GM23248 (cell line): ENCODE measurements around the gene BICD1. TPM values are rescaled to one million over a fixed set of nuclear protein-coding genes. Genes with fewer than 3 reads are reported as not detected.
"Not testable (repeated sequence)": the region's sequence is repeated elsewhere in the genome, so short reads cannot be mapped to it uniquely, and the experiment has no call there.

Experiments
- DNase-seq: peaks from one replicate; pipeline ENCODE4 v3.0.0-alpha.2; 2015
- H2AFZ ChIP-seq: fragments of 200-600 bp; sonication (generic); 2 replicates; pipeline ENCODE4 v1.6.1; 2016; ENCODE audit warnings: antibody characterized with exemption
- H3F3A ChIP-seq: fragments of 200-600 bp; sonication (generic); 2 replicates; pipeline ENCODE4 v1.6.1; 2016; ENCODE audit warnings: mild to moderate bottlenecking, antibody characterized with exemption, mixed run types; ENCODE audit not compliant: insufficient read depth
- H3K27ac ChIP-seq: fragments of 200-600 bp; sonication (generic); 2 replicates; pipeline ENCODE4 v1.5.1; 2016; ENCODE audit warnings: mild to moderate bottlenecking
- H3K27me3 ChIP-seq: fragments of 200-600 bp; sonication (generic); replicated peaks from 2 replicates; pipeline ENCODE4 v1.6.1; 2016; ENCODE audit warnings: mild to moderate bottlenecking; ENCODE audit not compliant: insufficient read depth
- H3K36me3 ChIP-seq: fragments of 200-600 bp; sonication (generic); 2 replicates; pipeline ENCODE4 v1.6.1; 2016; ENCODE audit warnings: low read depth, mild to moderate bottlenecking
- H3K4me1 ChIP-seq: fragments of 200-600 bp; sonication (generic); 2 replicates; pipeline ENCODE4 v1.6.1; 2016; ENCODE audit warnings: mild to moderate bottlenecking; ENCODE audit not compliant: insufficient read depth
- H3K4me2 ChIP-seq: fragments of 200-600 bp; sonication (generic); one replicate; pipeline ENCODE4 v1.6.1; 2016; ENCODE audit warnings: mild to moderate bottlenecking; ENCODE audit not compliant: unreplicated experiment
- H3K4me3 ChIP-seq: fragments of 200-600 bp; sonication (generic); 2 replicates; pipeline ENCODE4 v1.5.1; 2016; ENCODE audit warnings: mild to moderate bottlenecking
- H3K79me2 ChIP-seq: fragments of 200-600 bp; sonication (generic); 2 replicates; pipeline ENCODE4 v1.6.1; 2016; ENCODE audit warnings: mild to moderate bottlenecking; ENCODE audit not compliant: insufficient read depth
- H3K9ac ChIP-seq: fragments of 200-600 bp; sonication (generic); 2 replicates; pipeline ENCODE4 v1.6.1; 2016; ENCODE audit warnings: mild to moderate bottlenecking
- H3K9me2 ChIP-seq: fragments of 200-600 bp; sonication (generic); 2 replicates; pipeline ENCODE4 v1.6.1; 2016; ENCODE audit warnings: mixed run types, mild to moderate bottlenecking, moderate library complexity; ENCODE audit not compliant: insufficient read depth
- H3K9me3 ChIP-seq: fragments of 200-600 bp; sonication (generic); one replicate; pipeline ENCODE4 v1.6.1; 2017; ENCODE audit warnings: low read depth
- H4K20me1 ChIP-seq: fragments of 200-600 bp; sonication (generic); 2 replicates; pipeline ENCODE4 v1.6.0; 2016; ENCODE audit not compliant: insufficient read depth
- EZH2 ChIP-seq: fragments of 200-600 bp; sonication (generic); IDR thresholded peaks from 2 replicates; pipeline ENCODE4 v1.6.1; 2018; ENCODE audit warnings: antibody characterized with exemption, mild to moderate bottlenecking; ENCODE audit not compliant: insufficient read depth, poor library complexity, severe bottlenecking
- EZH2phosphoT487 ChIP-seq: fragments of 200-600 bp; sonication (generic); IDR thresholded peaks from 2 replicates; pipeline ENCODE4 v1.6.1; 2018; ENCODE audit warnings: antibody characterized with exemption, moderate library complexity, mild to moderate bottlenecking, low read depth; ENCODE audit not compliant: insufficient read depth
- WGBS, 2 experiments: methylation state at CpG; one replicate each; pipeline ENCODE4 v1.1.6; 2015 to 2017; ENCODE audit warnings: low lambda C conversion rate in 2 of 2, low coverage in 1 of 2; ENCODE audit errors: missing lambda C conversion rate in 2 of 2; 5-methylcytosine and 5-hydroxymethylcytosine counted together
- in situ Hi-C: fragments of 300-500 bp; cut with MboI; formaldehyde crosslinking; loops from 2 replicates; pipeline ENCODE4 v1.15.0; 2020
- polyA plus RNA-seq: library from polyadenylated mRNA; unstranded; fragments of >200 nt; fragmentation: Nextera tagmentation; extraction: Ambion mirVana; gene quantifications from 2 replicates; pipeline ENCODE4 v1.2.1, GENCODE V29; 2016
- total RNA-seq: library from RNA; depleted of rRNA; stranded (reverse); fragments of >200 nt; shearing (Covaris generic); gene quantifications from 2 replicates; pipeline ENCODE4 v1.2.3, GENCODE V29; 2014

BICD1 gene
- total and polyA plus RNA-seq, 2 experiments from 2014 or later: 9.7 to 20.6 TPM

- Histone ChIP-seq H3K9me3 (no peaks in the 10 kb centered on the region), H3K36me3 (no peaks in the 10 kb centered on the region), H2AFZ (no peak overlapping the region), H4K20me1 (no peaks in the 10 kb centered on the region), H3K27ac (no peak overlapping the region), H3K9me2 (no peaks in the 10 kb centered on the region), H3K79me2 (peaks cover 68% of the 10 kb centered on the region), H3K27me3 (no peaks in the 10 kb centered on the region), H3K4me1 (no peaks in the 10 kb centered on the region), H3F3A (no peaks in the 10 kb centered on the region), H3K9ac (no peak overlapping the region), H3K4me2 (no peak overlapping the region), H3K4me3 (no peak overlapping the region)
- WGBS, 2 experiments: 84 to 86% methylated on average over 7 of the region's 7 CpGs
- in situ Hi-C loops: no loop called here
- TF ChIP-seq EZH2: no peak
- no peak for TF ChIP-seq EZH2phosphoT487
- DNase-seq: no peak
These were observed 167.1 kb downstream of the BICD1 start for GRCh38 chr12:32273712-32274111.

DNA sequence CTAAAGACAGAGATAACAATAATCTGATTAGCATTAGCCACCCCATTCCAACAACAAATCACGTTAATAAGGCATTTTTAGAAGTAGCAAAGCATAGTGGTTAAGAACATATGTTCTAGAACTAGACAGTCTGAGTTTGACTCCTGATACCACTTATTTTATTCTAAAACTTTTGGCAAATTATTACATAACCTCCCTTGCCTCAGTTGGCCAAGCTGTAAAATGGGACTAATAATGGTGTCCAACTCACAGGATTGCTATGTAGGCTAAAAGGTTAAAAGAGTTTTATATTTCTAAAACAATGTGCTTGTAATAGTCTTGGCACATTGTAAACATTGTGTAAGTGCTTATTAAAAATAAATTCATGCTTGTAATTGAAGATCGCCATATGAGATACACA, 168.0 kb downstream of the BICD1 start:
- no peak overlapping the region for H2AFZ ChIP-seq
- H3K27ac ChIP-seq: no peak overlapping the region
- no peaks in the 10 kb centered on the region for H3K9me3 ChIP-seq
- TF ChIP-seq EZH2phosphoT487: no peak
- H3K4me1 ChIP-seq: no peaks in the 10 kb centered on the region
- WGBS, 2 experiments: 96 to 97% methylated on average over 2 of the region's 2 CpGs
- no peaks in the 10 kb centered on the region for H4K20me1 ChIP-seq
- in situ Hi-C loops: no loop called here
- H3K27me3 ChIP-seq: no peaks in the 10 kb centered on the region
- H3K36me3 ChIP-seq: no peaks in the 10 kb centered on the region
- no peak overlapping the region for H3K4me3 ChIP-seq
- no peaks in the 10 kb centered on the region for H3K9me2 ChIP-seq
- no peak for DNase-seq
- no peak overlapping the region for H3K4me2 ChIP-seq
- no peaks in the 10 kb centered on the region for H3F3A ChIP-seq
- peaks cover 59% of the 10 kb centered on the region for H3K79me2 ChIP-seq
- H3K9ac ChIP-seq: no peak overlapping the region

DNA sequence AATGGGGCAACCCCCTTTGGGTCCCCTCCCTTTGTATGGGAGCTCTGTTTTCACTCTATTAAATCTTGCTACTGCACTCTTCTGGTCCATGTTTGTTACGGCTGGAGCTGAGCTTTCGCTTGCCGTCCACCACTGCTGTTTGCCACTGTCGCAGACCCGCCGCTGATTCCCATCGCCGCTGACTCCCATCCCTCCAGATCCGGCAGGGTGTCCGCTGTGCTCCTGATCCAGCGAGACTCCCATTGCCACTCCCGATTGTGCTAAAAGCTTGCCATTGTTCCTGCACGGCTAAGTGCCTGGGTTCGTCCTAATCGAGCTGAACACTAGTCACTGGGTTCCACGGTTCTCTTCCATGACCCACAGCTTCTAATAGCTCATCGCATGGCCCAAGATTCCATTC, 168.9 kb downstream of the BICD1 start:
- WGBS, 2 experiments: 92 to 94% methylated on average over 15 to 17 of the region's 17 CpGs
- H3K4me2 ChIP-seq, H3K9me2 ChIP-seq, H3K36me3 ChIP-seq, H3F3A ChIP-seq, H3K27ac ChIP-seq, H4K20me1 ChIP-seq, in situ Hi-C loops, DNase-seq, H3K27me3 ChIP-seq, H3K9me3 ChIP-seq, H3K4me3 ChIP-seq, H3K4me1 ChIP-seq, H2AFZ ChIP-seq, H3K9ac ChIP-seq: not testable (repeated sequence)
- peaks cover 57% of the 10 kb centered on the region for H3K79me2 ChIP-seq

- Histone ChIP-seq H3K9ac (no peak overlapping the region), H3K9me2 (no peaks in the 10 kb centered on the region), H3K27me3 (no peaks in the 10 kb centered on the region), H4K20me1 (no peaks in the 10 kb centered on the region; the same call in 1 of the 2 replicates), H3K9me3 (no peaks in the 10 kb centered on the region), H3K79me2 (peaks cover 53% of the 10 kb centered on the region), H3K4me2 (no peak overlapping the region), H3K36me3 (no peaks in the 10 kb centered on the region), H3F3A (no peaks in the 10 kb centered on the region), H3K27ac (no peak overlapping the region), H3K4me1 (no peaks in the 10 kb centered on the region), H2AFZ (no peak overlapping the region), H3K4me3 (no peak overlapping the region)
- TF ChIP-seq EZH2 (no peak), EZH2phosphoT487 (no peak)
- no peak for DNase-seq
- 98 to 100% methylated on average over 2 of the region's 2 CpGs for WGBS, 2 experiments
- in situ Hi-C loops: no loop called here
These were observed 171.1 kb downstream of the BICD1 start for GRCh38 chr12:32277774-32278173.

DNA sequence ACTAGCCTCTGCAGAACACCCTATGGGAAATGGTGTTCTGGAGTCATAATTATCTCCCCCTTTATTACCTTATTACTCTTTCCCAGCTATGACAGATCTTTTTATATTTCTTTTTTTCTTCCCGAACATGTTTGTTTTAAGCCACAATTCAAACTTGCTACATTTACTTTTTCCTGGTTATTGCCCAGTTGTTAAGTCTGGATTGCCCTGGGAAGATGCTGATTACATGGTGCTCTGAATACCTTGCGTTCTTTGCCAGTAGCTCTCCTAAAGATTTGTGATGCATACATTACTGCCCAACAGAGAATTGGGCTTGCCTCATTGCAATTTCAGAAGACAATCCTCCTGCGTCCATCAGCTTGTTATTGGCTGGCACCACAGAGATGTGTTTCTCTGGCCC, 174.5 kb downstream of the BICD1 start:
- 96 to 99% methylated on average over 3 of the region's 3 CpGs for WGBS, 2 experiments
- TF ChIP-seq EZH2 (no peak), EZH2phosphoT487 (no peak)
- Histone ChIP-seq H4K20me1 (no peaks in the 10 kb centered on the region; the same call in 1 of the 2 replicates), H3K4me2 (no peak overlapping the region), H3K4me3 (no peak overlapping the region), H3K9ac (no peak overlapping the region), H3K4me1 (no peaks in the 10 kb centered on the region), H2AFZ (no peak overlapping the region), H3K27ac (no peak overlapping the region), H3K27me3 (no peaks in the 10 kb centered on the region), H3F3A (no peaks in the 10 kb centered on the region), H3K79me2 (peaks cover 69% of the 10 kb centered on the region), H3K9me3 (no peaks in the 10 kb centered on the region), H3K36me3 (no peaks in the 10 kb centered on the region), H3K9me2 (no peaks in the 10 kb centered on the region)
- DNase-seq: no peak
- in situ Hi-C loops: no loop called here
